ENCODE data around the gene ROBO1.
"Not testable (repeated sequence)": the region's sequence is repeated elsewhere in the genome, so short reads cannot be mapped to it uniquely, and the experiment has no call there.

ROBO1 gene

GRCh38 chr3:79767905-79768267 is at the start of gene ROBO1:
Gene ROBO1 (minus strand): TSS chr3:79767998.
- DNase-seq (ENCODE audit: low spot score): no peak

- DNase-seq (ENCODE audit: low spot score): no peak
Measured at GRCh38 chr3:79817224-79817623, 49.4 kb upstream of the ROBO1 start.

DNA sequence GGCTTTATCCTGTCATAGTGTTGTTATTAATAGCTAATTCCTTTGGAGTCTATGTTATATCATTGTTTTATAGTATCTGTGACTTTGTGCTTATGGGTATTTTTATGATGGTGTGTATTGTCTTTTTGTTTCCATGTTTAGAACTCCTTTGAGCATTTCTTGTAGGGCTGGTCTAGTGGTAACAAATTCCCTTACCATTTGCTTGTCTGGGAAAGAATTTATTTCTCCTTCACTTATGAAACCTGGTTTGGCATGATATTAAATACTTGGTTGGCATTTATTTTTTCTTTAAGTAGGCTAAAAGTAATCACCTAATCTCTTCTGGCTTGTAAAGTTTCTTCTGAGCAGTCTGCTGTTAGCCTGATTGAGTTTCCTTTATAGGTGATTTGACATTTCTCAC is 47.7 kb upstream of the ROBO1 start:
- DNase-seq (ENCODE audit: low spot score): no peak

DNA sequence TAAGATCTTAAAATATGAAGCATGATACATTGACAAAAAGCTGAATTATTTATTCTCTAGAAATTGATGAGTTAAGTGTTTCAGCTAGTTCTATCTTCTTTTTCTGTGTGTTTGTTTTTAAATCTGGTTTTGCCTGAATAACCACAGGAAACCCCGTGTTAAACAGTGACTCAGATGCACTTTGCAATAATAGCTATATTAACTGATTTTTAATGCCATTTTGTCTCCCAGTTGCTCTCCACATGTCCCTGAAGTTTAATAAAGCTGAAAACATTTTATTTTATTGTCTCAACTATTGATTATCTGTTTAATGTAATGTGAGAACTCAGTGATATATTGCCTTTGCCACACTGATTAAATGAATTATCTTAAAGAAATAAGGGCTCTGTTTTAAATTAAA is 42.8 kb upstream of the ROBO1 start:
- DNase-seq (ENCODE audit: low spot score): no peak

GRCh38 chr3:79810092-79810491 is 42.3 kb upstream of the ROBO1 start:
- no peak for DNase-seq (ENCODE audit: low spot score)

GRCh38 chr3:79809106-79809505 is 41.3 kb upstream of the ROBO1 start:
- DNase-seq (ENCODE audit: low spot score): no peak

GRCh38 chr3:79808515-79808914 is 40.7 kb upstream of the ROBO1 start:
- DNase-seq (ENCODE audit: low spot score): no peak

- not testable (repeated sequence) for DNase-seq (ENCODE audit: low spot score)
Measured at GRCh38 chr3:79790177-79790576, 22.4 kb upstream of the ROBO1 start.

DNA sequence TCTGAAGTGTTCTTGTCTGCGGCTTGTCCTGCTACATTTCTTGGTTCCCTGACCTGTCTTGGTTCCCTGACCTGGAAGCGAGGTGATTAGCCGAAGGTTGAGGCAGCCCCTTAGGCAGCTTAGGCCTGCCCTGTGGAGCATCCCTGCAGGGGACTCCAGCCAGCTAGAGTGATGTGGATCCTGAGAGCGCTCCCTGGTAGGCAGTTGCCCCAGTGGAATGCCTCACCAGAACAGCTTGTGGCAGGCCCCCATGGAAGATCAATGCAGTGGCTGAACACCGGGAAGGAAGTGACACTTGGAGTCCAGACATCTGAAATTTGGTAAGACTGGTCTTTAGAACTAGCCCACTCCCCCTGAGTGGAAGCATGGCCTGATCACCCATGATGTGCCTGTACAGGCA is 5.5 kb upstream of the ROBO1 start:
- DNase-seq (ENCODE audit: low spot score): no peak

GRCh38 chr3:79769229-79769628 is 1.4 kb upstream of the ROBO1 start:
- no peak for DNase-seq (ENCODE audit: low spot score)

GRCh38 chr3:79767194-79767904 is 449 bp downstream of the ROBO1 start:
- DNase-seq (ENCODE audit: low spot score): no peak

GRCh38 chr3:79766496-79767193 is 1.2 kb downstream of the ROBO1 start:
- no peak for DNase-seq (ENCODE audit: low spot score)

- no peak for DNase-seq (ENCODE audit: low spot score)
Measured at GRCh38 chr3:79765911-79766310, 1.9 kb downstream of the ROBO1 start.

DNA sequence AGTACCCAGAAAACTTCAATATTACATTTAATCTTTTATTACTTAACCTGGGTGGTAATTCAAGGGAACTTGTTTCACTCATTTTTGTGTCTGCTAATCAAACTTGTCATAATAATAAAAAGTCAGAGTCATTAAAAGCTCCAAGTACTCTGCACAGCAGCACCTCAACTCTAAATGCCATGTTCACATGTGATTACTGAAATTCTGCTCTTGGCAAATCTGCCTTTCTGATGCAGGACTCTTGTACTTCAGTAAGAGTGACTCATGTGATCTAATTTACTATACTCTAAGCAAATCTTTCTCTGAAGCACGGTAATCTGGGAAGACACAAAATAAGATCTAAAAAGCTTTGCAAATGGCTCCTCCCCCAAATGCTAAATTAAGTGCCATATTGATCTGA is 6.4 kb downstream of the ROBO1 start:
- DNase-seq (ENCODE audit: low spot score): no peak

- no peak for DNase-seq (ENCODE audit: low spot score)
Measured at GRCh38 chr3:79751703-79752102, 16.1 kb downstream of the ROBO1 start.

GRCh38 chr3:79737530-79737929 is 30.3 kb downstream of the ROBO1 start:
- DNase-seq (ENCODE audit: low spot score): no peak

GRCh38 chr3:79729096-79729495 is 38.7 kb downstream of the ROBO1 start:
- DNase-seq (ENCODE audit: low spot score): no peak

GRCh38 chr3:79726786-79727185 is 41.0 kb downstream of the ROBO1 start:
- no peak for DNase-seq (ENCODE audit: low spot score)

- DNase-seq (ENCODE audit: low spot score): no peak
Measured at GRCh38 chr3:79724206-79724605, 43.6 kb downstream of the ROBO1 start.

DNA sequence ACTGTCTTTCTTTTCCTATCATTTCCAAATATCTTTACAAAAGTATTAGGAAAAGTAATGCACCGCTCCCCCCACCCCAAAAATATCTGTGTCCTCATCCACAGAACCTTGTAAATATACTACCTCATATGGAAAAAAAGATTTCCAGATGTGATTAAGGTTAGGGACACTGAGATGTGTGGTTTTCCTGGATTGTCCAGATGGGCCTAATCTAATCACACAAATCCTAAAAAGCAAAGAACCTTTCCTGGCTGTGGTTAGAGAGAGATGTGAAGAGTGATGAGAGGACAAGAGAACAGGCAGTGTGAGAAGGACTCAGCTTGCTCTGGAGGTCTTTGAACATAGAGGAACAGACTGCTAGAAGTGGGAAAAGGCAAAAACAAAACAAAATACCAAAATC is 77.7 kb downstream of the ROBO1 start:
- DNase-seq (ENCODE audit: low spot score): no peak

- DNase-seq (ENCODE audit: low spot score): no peak
Measured at GRCh38 chr3:79685108-79685507, 82.7 kb downstream of the ROBO1 start.

DNA sequence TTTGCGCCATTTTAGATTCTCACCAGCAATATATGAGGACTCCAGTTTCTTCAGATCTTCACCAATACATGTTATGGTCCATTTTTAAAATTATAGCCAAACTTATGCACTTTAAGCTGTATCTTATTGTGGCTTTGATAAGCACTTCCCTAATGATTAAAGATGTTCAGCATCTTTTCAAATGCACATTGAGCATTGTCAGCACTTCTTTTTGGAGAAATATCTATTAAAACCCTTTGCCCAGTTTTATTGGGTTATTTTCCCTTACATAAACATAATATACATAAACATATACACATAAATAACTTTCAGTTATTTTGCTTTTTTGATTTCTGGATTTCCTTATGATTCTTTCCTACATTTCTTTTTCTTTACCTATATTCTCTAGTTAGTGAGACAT is 83.8 kb downstream of the ROBO1 start:
- DNase-seq (ENCODE audit: low spot score): no peak

DNA sequence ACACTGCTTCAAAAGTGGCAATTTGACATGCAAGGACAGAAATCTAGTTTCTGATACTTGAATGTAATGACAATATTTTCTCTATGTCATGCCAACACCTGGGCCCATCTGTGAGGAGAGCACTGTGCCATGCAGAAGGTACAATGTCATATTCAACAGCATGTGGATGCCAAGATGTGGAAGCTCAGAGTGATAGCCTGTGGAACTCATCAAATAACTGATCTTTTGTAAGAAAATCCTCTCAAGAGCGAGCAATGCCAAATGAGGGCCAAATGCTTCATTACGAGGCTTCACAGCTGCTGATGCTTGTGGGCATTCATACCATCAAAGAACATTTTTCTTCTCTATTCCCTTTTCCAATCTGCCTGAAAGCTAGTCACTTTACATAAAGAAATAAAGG is 95.1 kb downstream of the ROBO1 start:
- DNase-seq (ENCODE audit: low spot score): no peak

- DNase-seq (ENCODE audit: low spot score): no peak
Measured at GRCh38 chr3:79672075-79672474, 95.7 kb downstream of the ROBO1 start.
